HG03159 (cell line): Measurements from ENCODE around the gene STEAP1B.
"Not testable (repeated sequence)": the region's sequence is repeated elsewhere in the genome, so short reads cannot be mapped to it uniquely, and the experiment has no call there.

Source experiments
- ATAC-seq: cut with Tn5 transposase; IDR thresholded peaks from one replicate; pipeline ENCODE4 v1.9.1; 2021; ENCODE audit warnings: mild to moderate bottlenecking, moderate library complexity; ENCODE audit not compliant: unreplicated experiment

STEAP1B gene

GRCh38 chr7:22460363-22460988, 39.5 kb downstream of the STEAP1B start:
- ATAC-seq, result no peak

- ATAC-seq, result no peak
Measured at GRCh38 chr7:22457471-22457870, 42.5 kb downstream of the STEAP1B start.

- ATAC-seq, result no peak
Measured at GRCh38 chr7:22454446-22454845, 45.5 kb downstream of the STEAP1B start.

GRCh38 chr7:22452960-22453558, 46.9 kb downstream of the STEAP1B start:
- ATAC-seq, result no peak

- no peak for ATAC-seq
Measured at GRCh38 chr7:22452142-22452959, 47.6 kb downstream of the STEAP1B start.

GRCh38 chr7:22450013-22450412, 50.0 kb downstream of the STEAP1B start:
- ATAC-seq, result not testable (repeated sequence)

GRCh38 chr7:22447762-22448161, 52.2 kb downstream of the STEAP1B start:
- peak; percentile 78 for ATAC-seq

GRCh38 chr7:22447008-22447407, 53.0 kb downstream of the STEAP1B start:
- ATAC-seq, result peak; percentile 37

GRCh38 chr7:22445853-22446252, 54.1 kb downstream of the STEAP1B start:
- ATAC-seq, result no peak

GRCh38 chr7:22445140-22445743, 54.7 kb downstream of the STEAP1B start:
- ATAC-seq, result peak; percentile 17

GRCh38 chr7:22444181-22444971, 55.6 kb downstream of the STEAP1B start:
- no peak for ATAC-seq

GRCh38 chr7:22443370-22444180, 56.4 kb downstream of the STEAP1B start:
- ATAC-seq, result no peak

- ATAC-seq, result no peak
Measured at GRCh38 chr7:22442882-22443369, 57.1 kb downstream of the STEAP1B start.

- no peak for ATAC-seq
Measured at GRCh38 chr7:22442187-22442881, 57.7 kb downstream of the STEAP1B start.

GRCh38 chr7:22441157-22441556, 58.8 kb downstream of the STEAP1B start:
- no peak for ATAC-seq

- peak; percentile 67 for ATAC-seq
Measured at GRCh38 chr7:22438994-22439393, 61.0 kb downstream of the STEAP1B start.

GRCh38 chr7:22436552-22436951, 63.4 kb downstream of the STEAP1B start:
- not testable (repeated sequence) for ATAC-seq

- peak; percentile 10 for ATAC-seq
Measured at GRCh38 chr7:22435720-22436119, 64.3 kb downstream of the STEAP1B start.

GRCh38 chr7:22435105-22435504, 64.9 kb downstream of the STEAP1B start:
- peak; percentile 69 for ATAC-seq
